GM19239 (cell line): ENCODE results near the gene EZH1.

ENCODE experiments used
- DNase-seq: peaks from one replicate; pipeline ENCODE4 v3.0.0; 2011; ENCODE audit warnings: low spot score; ENCODE audit not compliant: insufficient read length
- FAIRE-seq: peaks from 2 replicates; lab custom pipeline; 2011; peaks lifted over from hg19 to GRCh38; lab: Jason Lieb, UNC

EZH1 gene

DNA sequence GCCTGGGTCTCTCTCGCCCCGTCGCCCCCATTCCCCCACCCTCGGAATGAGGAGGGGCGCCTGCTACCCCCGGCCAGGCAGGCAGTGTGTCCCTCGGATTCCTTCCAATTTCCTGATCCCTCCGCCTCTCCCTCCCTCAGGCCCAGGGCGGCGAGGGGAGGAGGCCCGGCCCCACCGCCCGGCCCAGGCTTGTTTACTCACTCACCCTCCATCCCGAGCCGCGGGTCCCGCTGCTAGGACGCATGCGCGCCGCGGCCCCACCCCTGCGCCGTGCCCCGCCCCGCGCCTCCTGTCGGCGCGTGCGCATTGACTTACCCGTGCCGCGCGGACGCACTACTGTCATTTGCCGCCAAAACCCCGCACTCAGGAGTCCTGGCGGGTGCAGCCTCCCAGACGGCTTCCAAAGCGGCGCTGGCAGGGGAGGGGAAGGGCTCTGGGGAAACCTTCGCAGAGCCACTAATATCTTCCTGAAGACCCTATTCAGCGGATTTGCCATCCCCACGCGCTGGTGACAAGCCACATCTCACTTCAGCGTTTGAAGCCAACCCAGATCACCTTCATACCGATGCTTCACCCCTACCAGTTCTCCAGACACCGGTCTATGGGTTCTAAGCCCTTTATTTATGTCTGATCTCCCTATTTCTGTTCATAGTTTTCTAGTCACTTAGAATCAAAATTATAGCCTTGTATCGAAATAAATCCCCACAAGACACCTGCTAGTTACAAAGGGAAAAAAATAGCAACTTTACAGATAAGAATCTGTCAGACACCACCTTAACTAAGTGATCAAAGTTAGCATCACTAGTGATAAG lies at the start of gene EZH1:
TSS of gene EZH1 (minus strand) at position 235 of the 812 bp plus-strand sequence. CDS start 16,099 bp downstream, outside the sequence.
- DNase-seq (peak; percentile 95), FAIRE-seq (peak; percentile 98)

- DNase-seq, result no peak
- FAIRE-seq, result no peak
Observed at GRCh38 chr17:42792545-42792944, 47.7 kb upstream of the EZH1 start.

DNA sequence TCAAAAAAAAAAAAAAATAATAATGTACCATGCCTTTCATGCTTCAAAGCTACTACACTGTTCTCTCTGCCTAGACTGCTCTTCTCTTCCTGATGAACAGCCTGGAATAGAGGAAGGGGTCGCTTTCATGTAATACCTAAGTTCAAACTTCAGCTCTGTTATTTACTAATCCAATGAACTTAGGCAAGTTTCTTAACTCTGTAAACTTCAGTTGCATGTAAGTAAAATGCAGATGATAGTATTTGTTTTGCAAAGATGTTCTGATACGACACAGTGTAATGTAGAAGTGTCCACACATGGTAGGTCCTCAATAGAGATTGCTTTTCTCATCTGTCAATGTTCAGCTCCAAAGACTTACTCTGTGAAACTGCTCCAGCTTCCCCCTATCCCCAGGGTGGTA lies 47.1 kb upstream of the EZH1 start:
- no peak for FAIRE-seq

GRCh38 chr17:42787266-42787665 lies 42.4 kb upstream of the EZH1 start:
- no peak for DNase-seq

More for the DNA sequence above, 47.1 kb upstream of the EZH1 start:
- DNase-seq, result no peak

DNA sequence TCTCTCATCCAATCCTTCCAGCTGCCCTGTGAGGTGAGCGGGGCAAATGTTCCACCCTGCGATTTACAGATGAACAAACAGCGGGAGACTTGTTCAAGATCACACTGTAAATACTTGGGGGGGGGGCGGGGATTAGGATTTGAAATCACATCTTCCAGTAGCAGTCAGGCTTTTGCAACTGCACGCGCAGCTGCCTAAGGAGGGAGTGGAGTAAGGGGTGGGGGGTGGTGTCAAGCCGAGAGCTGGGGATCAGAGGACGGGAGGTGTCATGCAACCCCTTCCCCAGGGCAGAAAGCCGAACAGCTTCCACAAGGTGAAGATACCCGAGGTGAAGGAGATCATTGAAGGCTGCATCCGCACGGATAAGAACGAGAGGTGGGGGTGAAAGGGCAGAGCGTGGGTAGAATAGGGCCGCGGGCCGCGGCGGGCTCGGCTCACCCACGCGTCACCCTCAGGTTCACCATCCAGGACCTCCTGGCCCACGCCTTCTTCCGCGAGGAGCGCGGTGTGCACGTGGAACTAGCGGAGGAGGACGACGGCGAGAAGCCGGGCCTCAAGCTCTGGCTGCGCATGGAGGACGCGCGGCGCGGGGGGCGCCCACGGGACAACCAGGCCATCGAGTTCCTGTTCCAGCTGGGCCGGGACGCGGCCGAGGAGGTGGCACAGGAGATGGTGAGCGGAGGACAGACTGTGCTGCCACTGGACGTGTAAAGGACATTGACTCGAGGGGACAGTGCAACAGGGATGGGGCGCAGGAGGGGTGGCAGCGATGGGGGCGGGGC lies 40.2 kb upstream of the EZH1 start:
- FAIRE-seq (no peak), DNase-seq (no peak)

More at GRCh38 chr17:42787266-42787665, 42.4 kb upstream of the EZH1 start:
- no peak for FAIRE-seq

GRCh38 chr17:42784409-42784808 lies 39.6 kb upstream of the EZH1 start:
- FAIRE-seq, result no peak
- no peak for DNase-seq

DNA sequence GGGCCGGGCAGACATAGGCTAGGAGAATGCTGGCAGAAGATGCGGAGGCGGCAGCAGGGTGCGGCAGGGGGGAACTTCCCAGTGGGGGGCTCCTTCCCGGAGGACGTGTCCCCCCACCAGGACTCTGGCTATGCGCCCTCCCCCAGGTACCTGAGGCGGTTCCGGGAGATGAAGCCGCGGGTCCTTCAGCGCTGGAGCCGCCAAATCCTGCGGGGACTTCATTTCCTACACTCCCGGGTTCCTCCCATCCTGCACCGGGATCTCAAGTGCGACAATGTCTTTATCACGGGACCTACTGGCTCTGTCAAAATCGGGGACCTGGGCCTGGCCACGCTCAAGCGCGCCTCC lies 38.9 kb upstream of the EZH1 start:
- no peak for DNase-seq
- FAIRE-seq, result no peak

DNA sequence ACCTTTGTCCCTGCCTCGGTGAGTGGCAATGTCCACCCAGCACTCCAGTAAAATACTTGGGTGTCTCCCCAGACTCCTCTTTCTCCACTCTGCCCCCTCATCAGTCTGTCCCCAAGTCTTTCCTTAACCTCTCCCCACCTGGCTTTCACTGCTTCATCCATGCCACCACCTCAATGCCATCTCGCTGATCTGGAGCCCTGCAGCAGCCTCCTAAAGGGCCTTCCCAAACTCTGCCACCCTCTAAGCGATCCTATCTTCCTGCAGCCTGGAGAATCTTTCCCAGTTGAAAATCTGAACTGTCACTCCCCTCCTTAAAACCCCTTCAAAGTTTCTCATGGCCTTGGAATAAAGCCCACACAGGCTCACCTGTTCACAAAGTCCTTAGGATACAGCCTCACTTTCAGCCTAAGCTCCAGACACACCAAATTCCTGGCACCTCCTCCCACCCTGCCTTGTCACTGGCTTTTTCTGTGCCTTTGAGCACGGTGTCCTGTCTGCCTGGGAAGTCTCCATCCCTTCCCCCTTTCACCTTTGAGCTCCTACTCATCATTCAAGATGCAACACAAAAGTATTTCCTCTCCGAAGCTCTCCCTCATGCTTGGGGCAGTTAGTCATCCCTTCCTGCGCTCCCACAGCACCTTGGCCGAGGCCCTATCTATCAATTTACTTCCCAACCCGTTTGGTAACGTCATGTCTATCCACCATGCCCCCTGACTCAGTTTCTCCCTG lies 38.4 kb upstream of the EZH1 start:
- FAIRE-seq, result no peak
- DNase-seq, result no peak

DNA sequence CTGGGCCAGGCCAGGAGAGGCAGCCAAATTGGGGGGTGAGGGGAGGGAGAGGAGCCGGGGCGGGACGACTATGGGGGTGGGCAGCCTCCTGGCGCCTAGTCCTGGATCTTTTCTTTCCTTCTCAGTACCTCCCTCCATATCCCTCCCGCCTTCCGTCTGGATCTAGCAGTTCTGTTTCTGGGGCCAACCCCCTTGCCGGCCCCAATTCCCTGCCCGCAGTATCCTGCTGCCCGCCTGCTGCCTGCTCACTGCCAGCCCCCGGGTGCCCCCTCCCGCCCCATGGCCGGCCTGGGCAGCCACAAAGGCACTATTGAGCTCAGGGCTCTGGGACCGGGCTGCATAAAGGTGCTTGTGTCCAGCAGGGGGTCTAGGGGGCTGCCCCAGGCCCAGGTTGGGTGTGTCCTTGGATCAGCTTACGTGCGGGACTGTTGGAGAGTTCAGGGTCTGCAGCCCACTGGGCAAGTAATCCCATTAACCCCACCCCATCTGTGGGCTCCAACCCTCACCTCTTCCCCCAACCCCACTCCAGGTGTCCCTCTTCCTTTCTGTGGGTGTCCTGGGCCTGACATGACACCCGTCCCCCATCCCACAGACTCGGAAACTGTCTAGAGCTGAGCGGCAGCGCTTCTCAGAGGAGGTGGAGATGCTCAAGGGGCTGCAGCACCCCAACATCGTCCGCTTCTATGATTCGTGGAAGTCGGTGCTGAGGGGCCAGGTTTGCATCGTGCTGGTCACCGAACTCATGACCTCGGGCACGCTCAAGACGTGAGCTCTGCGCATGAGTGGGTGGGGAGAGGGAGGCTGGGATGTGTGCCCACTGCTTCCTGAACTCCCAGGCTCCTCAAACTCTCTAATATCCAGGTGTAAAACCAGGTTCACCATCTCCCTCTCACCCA lies 37.6 kb upstream of the EZH1 start:
- DNase-seq, result no peak
- no peak for FAIRE-seq

- FAIRE-seq, result no peak
- DNase-seq, result no peak
Observed at GRCh38 chr17:42781639-42782165, 36.9 kb upstream of the EZH1 start.

GRCh38 chr17:42780851-42781638 lies 36.2 kb upstream of the EZH1 start:
- DNase-seq (no peak), FAIRE-seq (no peak)

GRCh38 chr17:42779936-42780850 lies 35.4 kb upstream of the EZH1 start, which contains the start of gene WNK4:
Gene WNK4 (plus strand): TSS chr17:42780610. CDS start chr17:42780699, 89 bp downstream.
- FAIRE-seq, result no peak
- no peak for DNase-seq

DNA sequence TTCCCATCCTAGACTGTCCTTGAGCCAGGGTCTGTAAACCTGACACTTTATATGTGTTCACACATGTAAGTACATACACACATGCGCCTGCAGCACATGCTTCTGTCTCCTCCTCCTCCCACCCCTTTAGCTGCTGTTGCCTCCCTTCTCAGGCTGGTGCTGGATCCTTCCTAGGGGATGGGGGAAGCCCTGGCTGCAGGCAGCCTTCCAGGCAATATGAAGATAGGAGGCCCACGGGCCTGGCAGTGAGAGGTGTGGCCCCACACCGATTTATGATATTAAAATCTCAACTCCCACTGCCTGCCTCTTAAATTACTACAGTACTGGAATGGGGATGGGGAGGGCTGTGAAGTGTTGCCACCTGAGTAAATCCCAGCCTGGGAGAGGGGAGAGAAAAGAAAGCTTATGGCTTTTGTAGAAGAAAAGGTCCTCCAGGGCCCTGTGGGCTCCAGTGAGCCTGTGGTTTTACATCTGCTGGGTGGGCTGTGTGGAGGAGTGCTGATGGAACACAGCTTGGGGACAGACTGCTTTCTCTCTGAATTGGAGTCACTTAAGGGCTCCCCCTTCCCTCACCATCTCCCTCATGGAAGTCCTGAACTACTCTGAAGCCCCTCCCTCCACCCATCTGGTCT lies 34.6 kb upstream of the EZH1 start:
- DNase-seq (no peak), FAIRE-seq (no peak)

GRCh38 chr17:42778570-42778969 lies 33.7 kb upstream of the EZH1 start:
- no peak for FAIRE-seq
- no peak for DNase-seq

DNA sequence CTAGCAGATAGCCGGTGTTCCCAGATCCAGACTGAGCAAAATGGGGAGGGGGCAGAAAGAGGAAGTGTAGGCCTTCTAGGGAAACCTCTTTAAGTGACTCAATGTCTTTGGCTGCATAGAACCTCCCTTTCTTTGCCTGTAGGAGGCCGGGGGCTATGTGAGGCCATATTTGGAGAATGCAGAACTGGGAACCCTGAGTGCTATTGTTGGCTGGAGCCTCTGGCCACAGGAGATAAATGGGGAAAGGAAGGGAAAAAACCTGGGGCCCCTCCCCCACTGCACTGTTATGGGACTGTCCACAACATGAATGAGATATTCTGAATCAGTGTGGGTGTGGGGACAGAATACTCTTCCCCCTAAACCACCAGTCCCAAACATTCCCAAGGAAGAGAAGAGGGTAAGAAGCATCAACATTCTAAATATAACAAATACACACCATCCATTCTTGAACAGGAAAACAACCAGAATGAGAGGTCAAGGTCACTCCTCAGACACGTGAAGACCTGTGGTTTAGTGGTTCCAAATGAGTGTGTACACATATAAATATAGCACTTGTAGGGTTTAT lies 30.8 kb upstream of the EZH1 start:
- DNase-seq (no peak), FAIRE-seq (no peak)

GRCh38 chr17:42774066-42774745 lies 29.4 kb upstream of the EZH1 start:
- FAIRE-seq, result no peak
- DNase-seq, result no peak
